HG03354 (cell line): ENCODE data around the gene IL11.
"Not testable (repeated sequence)": the region's sequence is repeated elsewhere in the genome, so short reads cannot be mapped to it uniquely, and the experiment has no call there.

Source experiments
- ATAC-seq: cut with Tn5 transposase; IDR thresholded peaks from one replicate; pipeline ENCODE4 v1.9.1; 2021; ENCODE audit warnings: mild to moderate bottlenecking; ENCODE audit not compliant: unreplicated experiment, poor library complexity, severe bottlenecking

IL11 gene

DNA sequence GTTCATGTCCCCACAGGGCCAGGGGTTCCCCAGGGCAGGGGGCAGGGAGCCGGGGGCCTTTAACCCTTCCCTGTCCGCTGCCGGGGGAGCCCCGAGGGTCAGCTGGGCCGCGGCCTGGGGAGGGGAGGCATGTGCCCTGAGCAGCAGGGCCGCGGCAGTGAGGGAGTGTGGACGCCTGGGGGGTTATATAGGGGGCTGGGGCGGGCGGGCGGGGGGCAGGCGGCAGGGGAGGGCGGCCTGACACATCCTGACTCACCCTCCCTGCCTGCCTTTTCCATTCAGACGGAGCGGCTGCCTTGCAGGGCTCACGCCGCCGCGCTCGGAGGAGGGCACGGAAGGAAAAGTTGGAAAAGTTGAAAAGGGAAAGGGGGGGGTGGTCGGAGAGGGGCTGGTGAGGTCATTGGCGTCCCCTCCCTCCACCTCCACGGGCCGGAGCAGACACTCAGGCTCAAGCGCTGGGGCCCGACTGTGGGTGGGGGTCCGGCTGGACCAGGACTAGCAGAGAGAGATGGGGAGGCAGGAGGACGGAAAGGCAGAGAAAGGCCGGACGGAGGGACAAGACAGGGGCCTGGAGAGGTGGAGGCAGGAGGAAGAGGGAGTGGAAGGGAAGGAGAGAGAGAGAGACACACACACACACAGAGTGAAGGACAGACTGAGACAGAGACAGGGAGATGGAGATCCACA is at the start of gene IL11:
TSS of gene IL11 (minus strand) at position 159 of the 684 bp plus-strand sequence. CDS start at position 6, 153 bp downstream.
- ATAC-seq, result no peak

DNA sequence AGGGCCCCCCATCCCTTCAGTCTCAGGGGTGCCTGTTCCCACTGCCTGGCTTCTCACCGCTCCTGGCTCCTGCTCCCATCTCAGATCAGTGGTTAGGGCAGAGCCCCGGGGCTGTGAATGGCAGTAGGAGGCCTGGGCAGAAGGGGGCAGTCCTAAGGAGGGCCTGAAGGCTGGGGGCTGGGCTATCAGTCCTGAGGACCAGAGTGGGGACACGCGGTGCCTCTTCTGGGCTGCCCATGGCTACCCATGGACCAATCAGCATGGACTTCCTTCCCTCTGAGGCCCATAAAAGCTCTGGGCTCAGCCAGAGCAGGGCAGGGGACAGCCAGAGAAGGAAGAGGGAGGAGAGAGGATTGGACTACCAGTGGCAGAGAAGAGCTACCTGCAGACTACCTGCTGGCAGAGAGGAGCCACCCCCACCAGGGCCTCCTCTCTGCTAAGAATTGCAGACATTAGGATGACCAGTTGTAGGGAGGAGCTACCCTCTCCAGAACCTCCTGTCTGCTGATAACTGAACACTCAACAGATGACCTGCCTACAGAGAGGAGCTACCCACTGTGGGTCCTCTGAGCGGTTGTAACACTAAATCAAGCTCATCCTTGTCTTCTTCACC is 49.5 kb upstream of the IL11 start:
- ATAC-seq, result no peak

GRCh38 chr19:55419103-55419502 is 48.8 kb upstream of the IL11 start:
- ATAC-seq, result no peak

DNA sequence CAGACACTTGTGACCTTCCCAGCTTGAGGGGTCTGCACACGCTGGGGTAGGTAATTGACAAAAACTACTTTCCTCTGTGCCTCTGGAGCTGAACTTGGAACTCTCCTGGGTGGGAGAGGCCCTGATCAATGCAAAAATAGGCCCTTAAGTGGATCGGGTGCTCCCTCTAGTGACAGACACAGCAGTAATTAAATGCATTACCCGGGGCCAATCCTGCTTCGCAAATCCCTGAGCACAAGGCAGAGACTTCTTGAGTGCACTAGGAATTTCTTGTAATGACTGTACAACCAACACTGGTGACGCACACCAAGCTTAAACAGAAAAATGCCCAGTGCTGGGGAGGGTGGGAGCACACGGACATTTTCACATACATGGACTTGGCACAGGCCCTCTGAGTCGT is 47.9 kb upstream of the IL11 start:
- ATAC-seq, result no peak

GRCh38 chr19:55410168-55410567 is 39.9 kb upstream of the IL11 start:
- no peak for ATAC-seq

GRCh38 chr19:55409179-55409578 is 38.9 kb upstream of the IL11 start:
- ATAC-seq, result not testable (repeated sequence)

DNA sequence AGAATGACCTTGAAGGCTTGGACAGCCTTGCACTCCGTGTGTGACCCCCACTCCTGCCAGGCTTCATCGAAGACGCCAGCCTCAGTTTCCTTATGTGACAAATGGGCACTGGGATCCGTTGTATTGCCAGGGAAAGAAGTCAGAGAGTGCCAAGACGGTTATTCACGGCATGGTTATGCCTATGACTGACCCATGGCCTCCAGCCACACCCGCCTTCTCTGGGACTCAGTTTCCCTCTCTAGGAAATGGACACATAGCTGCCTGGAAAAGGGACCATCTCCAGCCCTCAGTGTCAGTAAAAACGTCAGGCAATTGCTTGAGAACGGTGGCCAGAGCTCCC is 38.2 kb upstream of the IL11 start:
- no peak for ATAC-seq

GRCh38 chr19:55407800-55408532 is 37.7 kb upstream of the IL11 start:
- ATAC-seq, result peak; percentile 90

DNA sequence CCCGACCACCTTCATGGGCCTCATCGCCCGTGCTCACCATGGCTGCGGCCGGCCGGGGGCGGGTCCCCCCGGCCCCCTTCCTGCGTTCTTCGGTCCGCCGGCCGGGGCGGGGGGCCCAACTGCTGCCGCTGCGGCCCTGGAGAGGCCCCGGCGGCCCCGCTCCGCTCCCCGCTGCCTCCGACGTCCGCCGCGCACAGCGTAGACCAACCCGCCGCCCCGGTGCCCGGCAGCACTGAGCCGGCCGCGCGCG is 37.2 kb upstream of the IL11 start, which contains the start of gene UBE2S:
TSS of gene UBE2S (minus strand) at position 239 of the 250 bp plus-strand sequence. CDS start at position 40, 199 bp downstream.
- peak; percentile 12 for ATAC-seq

DNA sequence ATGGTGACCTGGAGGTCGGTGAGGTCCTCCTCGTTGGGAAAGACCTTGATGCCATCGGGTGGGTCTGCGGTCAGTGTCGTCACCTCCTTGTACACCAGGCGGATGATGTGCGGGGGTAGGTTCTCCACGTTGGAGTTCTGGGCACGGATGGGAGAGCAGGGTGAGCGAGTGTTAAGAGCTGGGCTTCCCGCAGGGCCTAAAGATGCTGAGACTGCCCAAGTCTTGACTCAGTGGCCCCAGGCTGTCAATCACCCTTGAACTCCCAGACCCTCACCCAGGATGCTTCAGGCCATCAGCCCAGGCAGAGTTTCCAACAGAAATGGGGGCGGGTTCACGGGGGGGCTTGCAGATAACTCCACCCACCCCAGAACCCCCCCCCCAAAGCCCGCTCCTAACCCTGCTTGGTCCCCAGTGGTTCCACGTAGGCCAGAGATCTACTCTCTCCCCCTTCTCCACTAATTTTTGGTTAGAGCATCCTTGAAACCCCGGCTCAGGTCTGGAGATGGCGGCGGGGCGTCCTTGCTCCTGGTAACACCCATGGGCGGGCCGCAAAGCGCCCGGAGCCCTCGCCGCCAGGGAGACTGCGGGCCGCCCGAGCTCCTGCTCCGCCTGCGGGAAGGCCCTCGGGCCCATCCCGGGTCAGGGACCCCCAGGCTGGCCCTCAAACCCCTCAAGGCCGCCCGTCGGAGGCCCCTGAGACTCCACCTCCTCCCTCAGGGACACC is 36.7 kb upstream of the IL11 start:
- peak; percentile 3 for ATAC-seq

GRCh38 chr19:55406091-55406825 is 36.0 kb upstream of the IL11 start:
- ATAC-seq, result no peak

DNA sequence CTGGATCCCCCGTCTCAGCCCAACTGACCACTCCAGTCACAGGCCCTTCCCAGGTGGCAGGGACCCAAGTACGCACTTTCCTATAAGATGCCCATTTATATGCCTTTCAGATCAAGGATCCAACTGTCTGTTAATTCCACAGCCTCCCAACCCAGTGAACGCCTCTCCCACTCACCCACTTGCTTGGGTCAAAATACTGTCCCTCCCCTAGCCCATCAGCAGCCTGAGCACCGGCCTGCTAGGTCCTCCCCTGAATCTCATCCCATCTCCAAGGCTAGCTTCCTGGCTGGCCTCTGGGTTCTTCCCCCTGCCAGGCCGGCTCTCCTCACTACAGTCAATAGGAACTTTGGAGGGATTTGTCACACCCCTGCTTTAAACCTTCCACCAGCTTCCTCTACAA is 35.4 kb upstream of the IL11 start:
- no peak for ATAC-seq

GRCh38 chr19:55402509-55402908 is 32.2 kb upstream of the IL11 start:
- no peak for ATAC-seq

- ATAC-seq, result not testable (repeated sequence)
Measured at GRCh38 chr19:55401390-55401789, 31.1 kb upstream of the IL11 start.

DNA sequence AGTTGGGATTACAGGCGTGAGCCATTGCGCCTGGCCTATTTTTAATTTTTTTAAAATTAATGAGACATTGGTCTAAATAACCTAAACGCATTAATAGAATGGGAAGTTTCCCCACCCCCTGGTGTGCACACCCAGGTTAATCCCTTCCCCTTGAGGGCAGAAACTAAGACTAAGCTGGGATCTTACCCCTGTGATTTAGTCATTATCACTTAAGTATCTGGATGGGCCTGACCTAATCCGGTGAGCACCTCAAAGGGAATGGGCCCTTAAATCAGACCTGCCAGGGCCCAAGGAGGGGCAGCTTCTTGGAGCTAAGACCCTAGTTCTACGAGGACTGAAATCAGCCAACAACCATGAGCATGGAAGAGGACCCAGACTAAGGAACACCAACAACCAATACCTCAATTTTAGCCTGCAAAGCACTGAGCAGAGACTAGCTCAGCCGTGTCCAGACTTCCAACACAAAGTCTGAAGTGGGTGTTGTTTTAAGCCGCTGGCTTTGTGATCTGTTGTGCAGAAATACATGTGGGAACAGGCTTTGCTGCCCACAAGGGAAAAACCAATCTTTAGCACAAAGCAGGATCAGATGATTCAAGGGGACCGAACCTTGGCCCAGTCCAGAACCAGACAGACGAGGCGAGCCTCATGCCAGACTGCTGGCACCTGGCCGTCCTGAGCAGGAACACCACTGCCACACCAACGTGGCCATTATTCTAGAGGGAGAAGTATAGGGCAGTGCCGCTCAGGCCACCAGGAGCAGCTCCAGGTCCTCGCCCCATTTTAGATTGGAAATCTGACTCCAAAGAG is 30.2 kb upstream of the IL11 start:
- ATAC-seq, result no peak

GRCh38 chr19:55398200-55398925 is 28.1 kb upstream of the IL11 start:
- no peak for ATAC-seq

GRCh38 chr19:55392820-55393761 is 22.8 kb upstream of the IL11 start:
- no peak for ATAC-seq
